IMR-90 (cell line): ENCODE measurements around the gene IQSEC1. TPM values are rescaled to one million over a fixed set of nuclear protein-coding genes. Genes with fewer than 3 reads are reported as not detected.

ENCODE experiments used
- ATAC-seq: fragments of 200-7000 bp; cut with Tn5 transposase; 2 replicates; pipeline ENCODE4 v1.9.1; 2020; ENCODE audit warnings: low read depth, mild to moderate bottlenecking, moderate library complexity
- BruUV-seq: library from RNA; stranded (reverse); fragments of 400-500 nt; replicated peaks from 2 replicates; lab custom pipeline; 2021; lab: Mats Ljungman, UMichigan
- CTCF ChIA-PET: fragments of 300-600 bp; formaldehyde crosslinking; extraction: SDS; loops from one replicate; lab custom pipeline; 2021; ENCODE audit warnings: antibody characterized with exemption; lab: Yijun Ruan, JAX
- POLR2A ChIA-PET: fragments of 300-600 bp; sonication (Branson Sonifier 250); formaldehyde crosslinking; loops from one replicate; lab custom pipeline; 2022; ENCODE audit warnings: antibody characterized with exemption; ENCODE audit not compliant: unreplicated experiment; lab: Charles Lee
- DNase-seq: peaks from one replicate; pipeline ENCODE4 v3.0.0; 2013
- H2AFZ ChIP-seq: replicated peaks from 2 replicates; pipeline ENCODE3; 2013; ENCODE audit warnings: low read length, mild to moderate bottlenecking; ENCODE audit not compliant: poor library complexity
- H2AK5ac ChIP-seq: 2 replicates; pipeline ENCODE4 v1.6.1; 2013; ENCODE audit warnings: low read depth, low read length, inconsistent platforms
- H2AK9ac ChIP-seq: replicated peaks from 2 replicates; pipeline ENCODE3; 2013; ENCODE audit warnings: mild to moderate bottlenecking, low read depth, low read length, moderate library complexity; ENCODE audit not compliant: poor library complexity
- H2BK120ac ChIP-seq: 2 replicates; pipeline ENCODE4 v1.6.1; 2013; ENCODE audit warnings: low read depth, low read length, inconsistent platforms
- H2BK15ac ChIP-seq: 3 replicates; pipeline ENCODE4 v1.6.1; 2013; ENCODE audit warnings: low read depth, low read length, inconsistent platforms
- H2BK20ac ChIP-seq: 2 replicates; pipeline ENCODE4 v1.6.1; 2013; ENCODE audit warnings: low read depth, mild to moderate bottlenecking, inconsistent platforms, low read length, moderate library complexity
- H2BK5ac ChIP-seq: 2 replicates; pipeline ENCODE4 v1.6.1; 2013; ENCODE audit warnings: mild to moderate bottlenecking, low read depth, low read length, inconsistent platforms; ENCODE audit not compliant: poor library complexity, severe bottlenecking
- H3K14ac ChIP-seq: replicated peaks from 2 replicates; pipeline ENCODE4 v1.6.1; 2013; ENCODE audit warnings: low read depth, low read length, inconsistent platforms
- H3K18ac ChIP-seq: 2 replicates; pipeline ENCODE4 v1.6.1; 2013; ENCODE audit warnings: low read depth, low read length, control low read depth
- H3K23ac ChIP-seq: 2 replicates; pipeline ENCODE4 v1.6.1; 2013; ENCODE audit warnings: low read depth, low read length, inconsistent platforms
- H3K27ac ChIP-seq: 2 replicates; pipeline ENCODE4 v1.5.1; 2013; ENCODE audit warnings: mild to moderate bottlenecking, control low read depth, low read length; ENCODE audit not compliant: insufficient read depth
- H3K27me3 ChIP-seq: 2 replicates; pipeline ENCODE4 v1.6.1; 2013; ENCODE audit warnings: low read length; ENCODE audit not compliant: control insufficient read depth, insufficient read depth
- H3K36me3 ChIP-seq: 2 replicates; pipeline ENCODE4 v1.6.1; 2013; ENCODE audit warnings: low read length, mixed read lengths; ENCODE audit not compliant: control insufficient read depth, insufficient read depth
- H3K4ac ChIP-seq: 2 replicates; pipeline ENCODE4 v1.6.1; 2013; ENCODE audit warnings: low read depth, low read length, inconsistent platforms
- H3K4me1 ChIP-seq: 2 replicates; pipeline ENCODE4 v1.6.1; 2013; ENCODE audit warnings: low read length, mixed read lengths; ENCODE audit not compliant: control insufficient read depth, insufficient read depth
- H3K4me2 ChIP-seq: 2 replicates; pipeline ENCODE4 v1.6.1; 2013; ENCODE audit warnings: low read depth, mild to moderate bottlenecking, control low read depth, low read length, moderate library complexity
- H3K4me3 ChIP-seq: 2 replicates; pipeline ENCODE4 v1.5.1; 2013; ENCODE audit warnings: low read depth, mild to moderate bottlenecking, control low read depth, low read length, moderate library complexity; ENCODE audit not compliant: insufficient read depth
- H3K56ac ChIP-seq: 2 replicates; pipeline ENCODE4 v1.6.1; 2013; ENCODE audit warnings: low read length, inconsistent platforms; ENCODE audit not compliant: insufficient read depth; ENCODE audit errors: extremely low read depth
- H3K79me1 ChIP-seq, 2 experiments: 2 replicates each; pipeline ENCODE4 v1.6.1; 2013; ENCODE audit warnings: low read length in 2 of 2, inconsistent platforms in 1 of 2, low read depth in 1 of 2
- H3K9ac ChIP-seq: 2 replicates; pipeline ENCODE4 v1.6.1; 2013; ENCODE audit warnings: low read depth, low read length, control low read depth
- H3K9me1 ChIP-seq: 2 replicates; pipeline ENCODE4 v1.6.1; 2013; ENCODE audit warnings: low read length, inconsistent platforms; ENCODE audit not compliant: insufficient read depth
- H3K9me3 ChIP-seq: 2 replicates; pipeline ENCODE4 v1.6.1; 2013; ENCODE audit warnings: low read length; ENCODE audit not compliant: control insufficient read depth, insufficient read depth
- H4K20me1 ChIP-seq: 2 replicates; pipeline ENCODE4 v1.6.1; 2013; ENCODE audit warnings: low read length, inconsistent platforms; ENCODE audit not compliant: insufficient read depth
- H4K5ac ChIP-seq: 2 replicates; pipeline ENCODE4 v1.6.1; 2013; ENCODE audit warnings: mild to moderate bottlenecking, low read depth, low read length, control low read depth
- H4K8ac ChIP-seq, 2 experiments: 2 replicates each; pipeline ENCODE4 v1.6.1; 2013; ENCODE audit warnings: low read depth in 2 of 2, low read length in 2 of 2, control low read depth in 1 of 2, inconsistent platforms in 1 of 2
- H4K91ac ChIP-seq: 2 replicates; pipeline ENCODE4 v1.6.1; 2013; ENCODE audit warnings: low read depth, low read length, inconsistent platforms; ENCODE audit not compliant: insufficient read depth
- CTCF ChIP-seq: conservative IDR thresholded peaks from 2 replicates; pipeline ENCODE4 v1.5.1; 2012; ENCODE audit warnings: mild to moderate bottlenecking, low read depth, low read length, improper control_type of control experiment
- ELK1 ChIP-seq: fragments of 150-350 bp; IDR thresholded peaks from 2 replicates; pipeline ENCODE4 v1.6.1; 2016; ENCODE audit warnings: low read depth, mild to moderate bottlenecking, low read length, moderate library complexity, borderline replicate concordance
- MAFK ChIP-seq: IDR thresholded peaks from 2 replicates; pipeline ENCODE4 v1.6.1; 2012; ENCODE audit warnings: low read depth, low read length, improper control_type of control experiment
- MAZ ChIP-seq: IDR thresholded peaks from 2 replicates; pipeline ENCODE4 v1.6.1; 2012; ENCODE audit warnings: low read depth, mild to moderate bottlenecking, low read length, improper control_type of control experiment, moderate library complexity, borderline replicate concordance
- RAD21 ChIP-seq: IDR thresholded peaks from 2 replicates; pipeline ENCODE4 v1.6.1; 2012; ENCODE audit warnings: low read length, improper control_type of control experiment
- WGBS, 2 experiments: methylation state at CpG; one replicate each; pipeline versions ENCODE4 v1.1.5 to v1.1.7; 2013; ENCODE audit warnings: missing lambda C conversion rate in 2 of 2; ENCODE audit not compliant: insufficient read length in 1 of 2; ENCODE audit errors: extremely low coverage in 2 of 2; 5-methylcytosine and 5-hydroxymethylcytosine counted together
- dilution Hi-C: fragments of 300-500 bp; cut with HindIII; formaldehyde crosslinking; loops from one replicate; pipeline ENCODE4 v1.14.3; 2018; ENCODE audit warnings: low sequenced_read_pairs; ENCODE audit not compliant: unreplicated experiment
- in situ Hi-C: fragments of 300-500 bp; cut with MboI; formaldehyde crosslinking; loops from 3 replicates; pipeline ENCODE4 v1.14.3; 2019; ENCODE audit warnings: low sequenced_read_pairs, inconsistent platforms, mixed read lengths
- intact Hi-C: fragments of 100-400 bp; cut with micrococcal nuclease; formaldehyde crosslinking; loops from 2 replicates; pipeline ENCODE4 v1.10.0; 2022
- polyA plus RNA-seq, 3 experiments: library from polyadenylated mRNA; depleted of rRNA; stranded (reverse); fragments of >200 nt; gene quantifications; 2 replicates each; pipeline ENCODE4 v1.2.3, GENCODE V29; 2012; ENCODE audit warnings: low replicate concordance in 1 of 3
- total RNA-seq: library from RNA; depleted of rRNA; stranded (reverse); fragments of >200 nt; gene quantifications from 2 replicates; pipeline ENCODE4 v1.2.3, GENCODE V29; 2012

Gene IQSEC1
- total and polyA plus RNA-seq, 2 of the 4 experiments (the other 2 are of a cell fraction) = 5.9 to 11.9 TPM

DNA sequence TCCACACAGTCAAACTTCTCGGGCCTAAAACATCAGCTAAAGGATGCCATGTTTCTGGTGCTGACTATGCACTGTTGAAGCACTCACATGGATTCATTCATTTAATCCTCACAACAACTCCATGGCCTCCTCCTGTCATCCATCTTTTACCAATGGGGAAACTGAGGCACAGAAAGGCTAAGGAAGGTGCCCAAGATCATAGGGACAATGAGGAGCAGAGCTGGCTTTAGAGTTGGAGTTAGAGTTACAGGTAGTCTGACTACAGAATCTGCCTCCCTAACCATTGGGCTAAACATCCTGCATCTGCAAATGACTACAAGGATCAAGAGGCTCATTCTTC lies 111.6 kb downstream of the IQSEC1 start:
- no peak overlapping the region for H2BK120ac ChIP-seq
- H3K14ac ChIP-seq = no peak overlapping the region
- CTCF ChIA-PET = interaction anchor here (0.9 to 1.4 kb wide), 2 partner anchors 12 to 25 kb away, joined by 3 read pairs; no protein-coding TSS in a partner anchor
- no peaks in the 10 kb centered on the region for H3K27me3 ChIP-seq
- no peak overlapping the region for H2BK20ac ChIP-seq
- H4K91ac ChIP-seq = no peak overlapping the region
- H2BK5ac ChIP-seq = no peak overlapping the region
- H3K4me1 ChIP-seq = peaks cover 19% of the 10 kb centered on the region
- POLR2A ChIA-PET = no interaction called here
- ATAC-seq = no peak
- no peak for DNase-seq
- no peak overlapping the region for H2AK5ac ChIP-seq
- no TSS peak for BruUV-seq
- H3K36me3 ChIP-seq = no peaks in the 10 kb centered on the region; the same call in 1 of the 2 replicates
- H3K9me3 ChIP-seq = no peaks in the 10 kb centered on the region
- H3K9ac ChIP-seq = no peak overlapping the region
- intact Hi-C loops (no loop called here), in situ Hi-C loops (no loop called here), dilution Hi-C loops (no loop called here)
- H4K5ac ChIP-seq = no peak overlapping the region
- H4K8ac ChIP-seq = no peak overlapping the region
- no peak overlapping the region for H3K56ac ChIP-seq
- H3K9me1 ChIP-seq = peaks cover 39% of the 10 kb centered on the region
- H2BK15ac ChIP-seq = no peak overlapping the region
- WGBS, 2 experiments = 67% methylated on average over 1 of the region's 1 CpG; no CpG with 5 or more reads in 1 of the 2 experiments
- H3K23ac ChIP-seq = no peak overlapping the region
- no peak overlapping the region for H2AFZ ChIP-seq
- no peak overlapping the region for H3K4me3 ChIP-seq
- no peak overlapping the region for H3K18ac ChIP-seq
- no peak for TF ChIP-seq ELK1
- no peak for TF ChIP-seq RAD21
- no peak for TF ChIP-seq CTCF
- no peak for TF ChIP-seq MAFK
- no peak for TF ChIP-seq MAZ
- H2AK9ac ChIP-seq = no peak overlapping the region
- H3K4ac ChIP-seq = no peak overlapping the region
- H3K79me1 ChIP-seq = peaks cover 46 to 90% of the 10 kb centered on the region in 2 experiments
- H4K20me1 ChIP-seq = peaks cover 87% of the 10 kb centered on the region
- H3K27ac ChIP-seq = no peak overlapping the region
- no peak overlapping the region for H3K4me2 ChIP-seq
